C4-2B (cell line): ENCODE data around the gene SPPL2B.
"Not testable (repeated sequence)": the region's sequence is repeated elsewhere in the genome, so short reads cannot be mapped to it uniquely, and the experiment has no call there.

Source experiments
- H3K27ac ChIP-seq: fragments of 450-650 bp; 2 replicates; pipeline ENCODE4 v1.5.1; 2017
- CTCF ChIP-seq: fragments of 450-650 bp; conservative IDR thresholded peaks from 2 replicates; pipeline ENCODE4 v1.5.1; 2017; ENCODE audit warnings: mild to moderate bottlenecking
- ZFX ChIP-seq: fragments of 450-650 bp; IDR thresholded peaks from 2 replicates; pipeline ENCODE4 v1.6.1; 2017

SPPL2B gene

GRCh38 chr19:2345794-2346663, 17.5 kb downstream of the SPPL2B start:
- H3K27ac ChIP-seq: no peak overlapping the region
- TF ChIP-seq ZFX (no peak), CTCF (no peak)

- H3K27ac ChIP-seq: not testable (repeated sequence)
These were observed 21.3 kb downstream of the SPPL2B start for GRCh38 chr19:2349818-2350217.

GRCh38 chr19:2350656-2351055, 22.2 kb downstream of the SPPL2B start:
- H3K27ac ChIP-seq: no peak overlapping the region
- TF ChIP-seq ZFX: no peak
- no peak for TF ChIP-seq CTCF

GRCh38 chr19:2351591-2351990, 23.1 kb downstream of the SPPL2B start:
- TF ChIP-seq CTCF: no peak
- TF ChIP-seq ZFX: no peak
- H3K27ac ChIP-seq: no peak overlapping the region

GRCh38 chr19:2352121-2352520, 23.6 kb downstream of the SPPL2B start:
- TF ChIP-seq CTCF (no peak), ZFX (no peak)

DNA sequence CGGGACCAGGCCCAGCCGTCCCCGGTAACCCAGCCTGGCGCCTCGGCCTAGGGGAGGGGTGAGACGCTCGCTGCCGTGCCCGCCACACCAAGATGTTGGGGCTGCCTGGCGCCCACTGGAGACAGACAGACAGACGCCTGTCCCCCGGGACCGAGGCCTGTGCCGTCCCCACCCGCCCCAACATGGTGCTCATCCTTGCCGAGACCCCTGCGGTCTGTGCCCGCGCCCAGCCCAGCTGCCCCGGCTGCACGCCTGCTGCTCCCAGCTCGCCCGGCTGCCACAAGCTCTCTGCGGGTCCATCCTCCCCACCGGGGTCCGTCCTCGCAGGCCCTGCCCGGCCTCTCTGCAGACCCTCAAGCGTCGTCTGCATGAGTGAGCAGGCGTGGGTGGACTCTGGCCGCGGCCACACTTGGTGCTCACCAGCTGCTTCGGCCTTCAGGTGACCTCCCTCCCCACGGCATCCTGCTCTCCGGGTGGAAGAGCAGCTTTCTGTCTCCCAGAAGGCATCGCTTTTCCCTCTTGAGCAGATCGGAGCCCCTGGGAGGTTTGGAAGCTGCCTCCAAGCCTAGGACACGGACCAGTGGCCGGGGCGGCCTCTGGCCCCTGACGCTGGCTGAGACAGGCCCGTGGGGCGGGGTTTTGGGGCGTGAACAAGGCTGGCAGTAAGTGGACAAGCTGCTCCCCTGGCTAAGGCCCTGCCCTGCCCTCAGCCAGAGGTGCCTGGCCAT, 24.8 kb downstream of the SPPL2B start:
- no peak overlapping the region for H3K27ac ChIP-seq
- TF ChIP-seq CTCF: no peak
- no peak for TF ChIP-seq ZFX

More at GRCh38 chr19:2352121-2352520, 23.6 kb downstream of the SPPL2B start:
- no peak overlapping the region for H3K27ac ChIP-seq

- H3K27ac ChIP-seq: no peak overlapping the region
- TF ChIP-seq ZFX (no peak), CTCF (no peak)
These were observed 25.6 kb downstream of the SPPL2B start for GRCh38 chr19:2353887-2354592.
